Measurements from ENCODE around the gene MAP1B.
A peak's percentile ranks its signal among the peaks of the same experiment; 100 is the strongest.

- peak; percentile 16; the same call in 1 of the 3 replicates for TF ChIP-seq CTCF (IDR thresholded peaks at IDR 0.05)
- TF ChIP-seq POLR2A (IDR thresholded peaks at IDR 0.05; ENCODE audit: low read length), result no peak
- TF ChIP-seq MAZ (IDR thresholded peaks at IDR 0.05; ENCODE audit: borderline replicate concordance, low read depth, low read length), result no peak
- TF ChIP-seq KDM5A (IDR thresholded peaks at IDR 0.05), result no peak
These were observed 42.5 kb downstream of the MAP1B start for GRCh38 chr5:72149742-72150141.
